H9 (cell line): ENCODE measurements around the gene PPOX. TPM values are rescaled to one million over a fixed set of nuclear protein-coding genes. Genes with fewer than 3 reads are reported as not detected.

Experiments used
- DNase-seq: peaks from one replicate; pipeline ENCODE4 v3.0.0-alpha.2; 2017
- H2AFZ ChIP-seq: one replicate; pipeline ENCODE4 v1.6.1; 2013; ENCODE audit warnings: mild to moderate bottlenecking, low read length, control low read depth, moderate library complexity
- H2AK5ac ChIP-seq: 2 replicates; pipeline ENCODE4 v1.6.1; 2013; ENCODE audit warnings: low read length, control low read depth, mixed read lengths; ENCODE audit not compliant: insufficient read length
- H2BK120ac ChIP-seq: one replicate; pipeline ENCODE4 v1.6.1; 2013; ENCODE audit warnings: low read depth, mild to moderate bottlenecking, low read length, control low read depth, inconsistent platforms; ENCODE audit not compliant: poor library complexity, severe bottlenecking
- H2BK12ac ChIP-seq: 2 replicates; pipeline ENCODE4 v1.6.1; 2013; ENCODE audit warnings: low read length, control low read depth, mixed read lengths, low read depth; ENCODE audit not compliant: insufficient read length
- H2BK15ac ChIP-seq: 2 replicates; pipeline ENCODE4 v1.6.1; 2013; ENCODE audit warnings: low read depth, low read length, control low read depth
- H2BK20ac ChIP-seq: one replicate; pipeline ENCODE4 v1.6.1; 2013; ENCODE audit warnings: low read depth, mild to moderate bottlenecking, low read length, control low read depth, inconsistent platforms; ENCODE audit not compliant: poor library complexity, severe bottlenecking
- H2BK5ac ChIP-seq: 2 replicates; pipeline ENCODE4 v1.6.1; 2013; ENCODE audit warnings: low read length, control low read depth, mixed read lengths; ENCODE audit not compliant: insufficient read length
- H3K14ac ChIP-seq: 2 replicates; pipeline ENCODE4 v1.6.1; 2013; ENCODE audit warnings: low read length, control low read depth; ENCODE audit not compliant: insufficient read depth
- H3K18ac ChIP-seq: 2 replicates; pipeline ENCODE4 v1.6.1; 2013; ENCODE audit warnings: low read depth, mild to moderate bottlenecking, mixed read lengths, low read length, control low read depth; ENCODE audit not compliant: insufficient read length
- H3K23ac ChIP-seq: 2 replicates; pipeline ENCODE4 v1.6.1; 2013; ENCODE audit warnings: low read length, control low read depth, mixed read lengths, low read depth; ENCODE audit not compliant: insufficient read length
- H3K23me2 ChIP-seq: 2 replicates; pipeline ENCODE4 v1.6.1; 2013; ENCODE audit warnings: low read depth, mild to moderate bottlenecking, mixed read lengths, low read length, control low read depth; ENCODE audit not compliant: insufficient read length, poor library complexity, severe bottlenecking
- H3K27ac ChIP-seq: 2 replicates; pipeline ENCODE4 v1.5.1; 2013; ENCODE audit warnings: low read length, control low read depth, mixed read lengths, low read depth; ENCODE audit not compliant: insufficient read length
- H3K27me3 ChIP-seq: 2 replicates; pipeline ENCODE4 v1.6.1; 2013; ENCODE audit warnings: low read length, control low read depth, inconsistent platforms; ENCODE audit not compliant: insufficient read depth
- H3K4ac ChIP-seq: 2 replicates; pipeline ENCODE4 v1.6.1; 2013; ENCODE audit warnings: low read depth, mild to moderate bottlenecking, control low read depth, inconsistent platforms, low read length, moderate library complexity
- H3K4me1 ChIP-seq: 2 replicates; pipeline ENCODE4 v1.6.1; 2013; ENCODE audit warnings: low read length, control low read depth, inconsistent platforms; ENCODE audit not compliant: insufficient read depth
- H3K4me2 ChIP-seq: 2 replicates; pipeline ENCODE4 v1.6.1; 2013; ENCODE audit warnings: low read length, control low read depth, mixed read lengths; ENCODE audit not compliant: insufficient read length, insufficient read depth
- H3K56ac ChIP-seq: 2 replicates; pipeline ENCODE4 v1.6.1; 2013; ENCODE audit warnings: low read depth, mild to moderate bottlenecking, mixed read lengths, low read length, control low read depth; ENCODE audit not compliant: insufficient read length
- H3K79me1 ChIP-seq: 2 replicates; pipeline ENCODE4 v1.6.1; 2013; ENCODE audit warnings: low read depth, mild to moderate bottlenecking, moderate library complexity, low read length, control low read depth, inconsistent platforms; ENCODE audit not compliant: insufficient read depth, poor library complexity, severe bottlenecking
- H3K79me2 ChIP-seq: 2 replicates; pipeline ENCODE4 v1.6.1; 2013; ENCODE audit warnings: low read length, control low read depth, inconsistent platforms; ENCODE audit not compliant: insufficient read depth
- H3K9ac ChIP-seq: 2 replicates; pipeline ENCODE4 v1.6.1; 2013; ENCODE audit warnings: low read length, control low read depth, mixed read lengths; ENCODE audit not compliant: insufficient read length; ENCODE audit errors: extremely low read depth
- H3K9me3 ChIP-seq: one replicate; pipeline ENCODE4 v1.6.1; 2013; ENCODE audit warnings: low read depth, low read length, inconsistent platforms; ENCODE audit not compliant: control insufficient read depth
- H3T11ph ChIP-seq: one replicate; pipeline ENCODE4 v1.6.1; 2013; ENCODE audit warnings: mild to moderate bottlenecking, low read length, control low read depth, inconsistent platforms
- H4K20me1 ChIP-seq: one replicate; pipeline ENCODE4 v1.6.1; 2013; ENCODE audit not compliant: control insufficient read depth, insufficient read length, insufficient read depth
- H4K5ac ChIP-seq: 2 replicates; pipeline ENCODE4 v1.6.1; 2013; ENCODE audit warnings: low read depth, mild to moderate bottlenecking, mixed read lengths, low read length, control low read depth; ENCODE audit not compliant: insufficient read length
- H4K8ac ChIP-seq: replicated peaks from 2 replicates; pipeline ENCODE4 v1.6.1; 2013; ENCODE audit warnings: low read length, control low read depth, mixed read lengths, low read depth; ENCODE audit not compliant: insufficient read length
- H4K91ac ChIP-seq: 2 replicates; pipeline ENCODE4 v1.6.1; 2013; ENCODE audit warnings: low read depth, mild to moderate bottlenecking, moderate library complexity, mixed read lengths, low read length, control low read depth; ENCODE audit not compliant: insufficient read length
- H3K27ac Mint-ChIP-seq, 3 experiments: 2 replicates in 2 of 3; 3 replicates in 1 of 3; pipeline ENCODE4 v1.8.0; 2020 to 2021; ENCODE audit warnings: mixed read lengths in 3 of 3, mild to moderate bottlenecking in 1 of 3, moderate library complexity in 1 of 3
- H3K27me3 Mint-ChIP-seq: 2 replicates; pipeline ENCODE4 v1.8.0; 2021; ENCODE audit warnings: low read depth, mild to moderate bottlenecking, moderate library complexity, mixed read lengths
- H3K36me3 Mint-ChIP-seq, 3 experiments: 2 replicates in 2 of 3; 3 replicates in 1 of 3; pipeline ENCODE4 v1.8.0; 2020 to 2021; ENCODE audit warnings: low read depth in 3 of 3, mixed read lengths in 3 of 3; ENCODE audit not compliant: insufficient read depth in 1 of 3
- H3K4me1 Mint-ChIP-seq, 2 experiments: 2 replicates each; pipeline ENCODE4 v1.8.0; 2020; ENCODE audit warnings: mixed read lengths in 2 of 2
- H3K4me3 Mint-ChIP-seq, 2 experiments: 2 replicates in 1 of 2; 3 replicates in 1 of 2; pipeline ENCODE4 v1.8.0; 2020 to 2021; ENCODE audit warnings: mild to moderate bottlenecking in 2 of 2, mixed read lengths in 2 of 2, moderate library complexity in 1 of 2
- H3K9me3 Mint-ChIP-seq, 2 experiments: 2 replicates in 1 of 2; 3 replicates in 1 of 2; pipeline ENCODE4 v1.8.0; 2020; ENCODE audit warnings: mild to moderate bottlenecking in 2 of 2, mixed read lengths in 2 of 2, moderate library complexity in 1 of 2
- WGBS: extraction: QIAGEN DNeasy Blood & Tissue Kit; methylation state at CpG from one replicate; pipeline ENCODE4 v1.1.7; 2013; ENCODE audit warnings: missing lambda C conversion rate, low lambda C conversion rate, mixed read lengths; ENCODE audit not compliant: insufficient read length; ENCODE audit errors: extremely low coverage; 5-methylcytosine and 5-hydroxymethylcytosine counted together
- total RNA-seq: library from RNA; stranded (reverse); gene quantifications from 2 replicates; pipeline ENCODE4 v1.2.1, GENCODE V29; 2021
- TF ChIP-seq, protein P1 (sequence below): fragments of 200-600 bp; sonication (generic); conservative IDR thresholded peaks from 3 replicates; pipeline ENCODE4 v1.8.0; 2021; ENCODE audit warnings: antibody characterized with exemption, mild to moderate bottlenecking

PPOX gene
- total RNA-seq, 1 experiment from 2014 or later = 39.8 TPM

DNA sequence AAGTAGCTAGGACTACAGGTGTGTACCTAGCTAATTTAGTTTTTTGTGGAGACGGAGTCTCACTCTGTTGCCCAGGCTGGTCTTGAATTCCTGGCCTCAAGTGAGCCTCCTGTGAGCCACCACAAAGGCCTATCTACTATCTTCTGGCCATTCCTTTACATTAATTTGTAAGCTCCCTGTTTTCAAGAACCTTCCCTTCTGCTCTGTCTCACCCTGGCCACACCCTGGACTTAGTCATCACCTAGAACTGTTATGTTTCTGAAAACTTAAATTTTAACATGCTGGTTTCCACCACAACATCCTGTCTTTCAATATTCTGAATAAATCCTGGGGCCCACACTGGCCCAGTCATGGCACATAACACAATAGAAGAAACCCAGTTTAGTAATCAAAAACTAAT is 16.0 kb downstream of the PPOX start:
- no peak for DNase-seq
- Histone ChIP-seq H2BK15ac (no peak overlapping the region), H3K18ac (no peak overlapping the region), H2BK5ac (no peak overlapping the region), H3K23ac (no peak overlapping the region), H3K27ac (no peak overlapping the region), H2BK12ac (no peak overlapping the region), H2AFZ (no peak overlapping the region), H3K23me2 (no peaks in the 10 kb centered on the region), H3K79me2 (no peaks in the 10 kb centered on the region), H3K9me3 (no peaks in the 10 kb centered on the region), H3K4ac (no peak overlapping the region), H3K9ac (no peak overlapping the region), H3T11ph (no peak overlapping the region), H4K5ac (no peak overlapping the region), H3K79me1 (no peaks in the 10 kb centered on the region), H2BK120ac (no peak overlapping the region), H3K14ac (no peak overlapping the region), H3K4me2 (no peak overlapping the region), H3K4me1 (no peaks in the 10 kb centered on the region), H2BK20ac (no peak overlapping the region), H2AK5ac (no peak overlapping the region), H4K8ac (no peak overlapping the region), H4K20me1 (peaks cover 3% of the 10 kb centered on the region), H3K27me3 (no peaks in the 10 kb centered on the region), H3K56ac (no peak overlapping the region), H4K91ac (no peak overlapping the region)
- Mint-ChIP-seq H3K9me3 (no peaks in the 10 kb centered on the region), H3K27me3 (peaks cover 5% of the 10 kb centered on the region), H3K4me3 (no peak overlapping the region), H3K4me1 (peaks cover 12 to 16% of the 10 kb centered on the region in 2 experiments), H3K27ac (no peak overlapping the region), H3K36me3 (no peaks in the 10 kb centered on the region)
- WGBS = no CpG with 5 or more reads among the region's 1 CpG
- TF ChIP-seq, protein P1, sequence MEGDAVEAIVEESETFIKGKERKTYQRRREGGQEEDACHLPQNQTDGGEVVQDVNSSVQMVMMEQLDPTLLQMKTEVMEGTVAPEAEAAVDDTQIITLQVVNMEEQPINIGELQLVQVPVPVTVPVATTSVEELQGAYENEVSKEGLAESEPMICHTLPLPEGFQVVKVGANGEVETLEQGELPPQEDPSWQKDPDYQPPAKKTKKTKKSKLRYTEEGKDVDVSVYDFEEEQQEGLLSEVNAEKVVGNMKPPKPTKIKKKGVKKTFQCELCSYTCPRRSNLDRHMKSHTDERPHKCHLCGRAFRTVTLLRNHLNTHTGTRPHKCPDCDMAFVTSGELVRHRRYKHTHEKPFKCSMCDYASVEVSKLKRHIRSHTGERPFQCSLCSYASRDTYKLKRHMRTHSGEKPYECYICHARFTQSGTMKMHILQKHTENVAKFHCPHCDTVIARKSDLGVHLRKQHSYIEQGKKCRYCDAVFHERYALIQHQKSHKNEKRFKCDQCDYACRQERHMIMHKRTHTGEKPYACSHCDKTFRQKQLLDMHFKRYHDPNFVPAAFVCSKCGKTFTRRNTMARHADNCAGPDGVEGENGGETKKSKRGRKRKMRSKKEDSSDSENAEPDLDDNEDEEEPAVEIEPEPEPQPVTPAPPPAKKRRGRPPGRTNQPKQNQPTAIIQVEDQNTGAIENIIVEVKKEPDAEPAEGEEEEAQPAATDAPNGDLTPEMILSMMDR = no peak
